ENCODE data around the gene GNB1.

Gene GNB1

GRCh38 chr1:1918901-1919303 lies 28.0 kb upstream of the GNB1 start, which contains the start of gene TMEM52 (continued):
- TF ChIP-seq ISL1 (CRISPR knock-in tag; IDR thresholded peaks at IDR 0.05) (no peak), GLIS3 (CRISPR knock-in tag; IDR thresholded peaks at IDR 0.05) (no peak), CSRNP3 (CRISPR knock-in tag; IDR thresholded peaks at IDR 0.05) (no peak), ARNTL (CRISPR knock-in tag; IDR thresholded peaks at IDR 0.05; ENCODE audit: borderline replicate concordance, low read depth) (no peak), ZFP3 (CRISPR knock-in tag; IDR thresholded peaks at IDR 0.05) (no peak), ZNF565 (CRISPR knock-in tag; conservative IDR thresholded peaks at IDR 0.05; ENCODE audit: low read depth) (no peak), TCF4 (CRISPR knock-in tag; IDR thresholded peaks at IDR 0.05; ENCODE audit: borderline replicate concordance) (no peak), SNAI2 (CRISPR knock-in tag; IDR thresholded peaks at IDR 0.05) (no peak), ESRRG (CRISPR knock-in tag; IDR thresholded peaks at IDR 0.05) (no peak), CSDC2 (CRISPR knock-in tag; IDR thresholded peaks at IDR 0.05) (no peak), ZC3H10 (CRISPR knock-in tag; IDR thresholded peaks at IDR 0.05) (no peak), RARB (CRISPR knock-in tag; IDR thresholded peaks at IDR 0.05) (no peak), ZNF8 (CRISPR knock-in tag; IDR thresholded peaks at IDR 0.05) (no peak), ZFP30 (CRISPR knock-in tag; IDR thresholded peaks at IDR 0.05) (no peak)

- no peak for TF ChIP-seq ZFP3 (CRISPR knock-in tag; IDR thresholded peaks at IDR 0.05)
- no peak for TF ChIP-seq ZNF565 (CRISPR knock-in tag; conservative IDR thresholded peaks at IDR 0.05; ENCODE audit: low read depth)
- TF ChIP-seq POU6F1 (CRISPR knock-in tag; IDR thresholded peaks at IDR 0.05; ENCODE audit: borderline replicate concordance, low read depth): no peak
- TF ChIP-seq ZC3H10 (CRISPR knock-in tag; IDR thresholded peaks at IDR 0.05): no peak
- TF ChIP-seq GLIS3 (CRISPR knock-in tag; IDR thresholded peaks at IDR 0.05): no peak
- TF ChIP-seq OSR1 (CRISPR knock-in tag; IDR thresholded peaks at IDR 0.05): no peak
- no peak for TF ChIP-seq SNAI2 (CRISPR knock-in tag; IDR thresholded peaks at IDR 0.05)
- TF ChIP-seq ZFP30 (CRISPR knock-in tag; IDR thresholded peaks at IDR 0.05): no peak
- no peak for TF ChIP-seq ZNF70 (CRISPR knock-in tag; IDR thresholded peaks at IDR 0.05)
- no peak for TF ChIP-seq ARNTL (CRISPR knock-in tag; IDR thresholded peaks at IDR 0.05; ENCODE audit: borderline replicate concordance, low read depth)
- TF ChIP-seq CSDC2 (CRISPR knock-in tag; IDR thresholded peaks at IDR 0.05): no peak
- TF ChIP-seq ESRRG (CRISPR knock-in tag; IDR thresholded peaks at IDR 0.05): no peak
- no peak for TF ChIP-seq PATZ1 (CRISPR knock-in tag; IDR thresholded peaks at IDR 0.05; ENCODE audit: borderline replicate concordance)
- TF ChIP-seq BACH2 (CRISPR knock-in tag; IDR thresholded peaks at IDR 0.05; ENCODE audit: borderline replicate concordance): no peak
- no peak for ATAC-seq
Measured at GRCh38 chr1:1917995-1918900, 27.4 kb upstream of the GNB1 start.

GRCh38 chr1:1917304-1917976 lies 26.6 kb upstream of the GNB1 start:
- TF ChIP-seq OSR1 (CRISPR knock-in tag; IDR thresholded peaks at IDR 0.05) (no peak), ZFP3 (CRISPR knock-in tag; IDR thresholded peaks at IDR 0.05) (no peak), PATZ1 (CRISPR knock-in tag; IDR thresholded peaks at IDR 0.05; ENCODE audit: borderline replicate concordance) (no peak), ISL1 (CRISPR knock-in tag; IDR thresholded peaks at IDR 0.05) (no peak), POU6F1 (CRISPR knock-in tag; IDR thresholded peaks at IDR 0.05; ENCODE audit: borderline replicate concordance, low read depth) (no peak), RARB (CRISPR knock-in tag; IDR thresholded peaks at IDR 0.05) (no peak), PPARA (CRISPR knock-in tag; IDR thresholded peaks at IDR 0.05; ENCODE audit: borderline replicate concordance) (no peak), CSRNP3 (CRISPR knock-in tag; IDR thresholded peaks at IDR 0.05) (no peak)
- ATAC-seq: no peak

Measured in SK-N-SH treated with all-trans-retinoic acid at 6 μM for 48 hours (cell line).